DND-41 (cell line): Measurements from ENCODE around the gene DNAH17.

ENCODE experiments used
- ATAC-seq: fragments of 200-7000 bp; cut with Tn5 transposase; 3 replicates; pipeline ENCODE4 v1.9.1; 2021; ENCODE audit warnings: low read depth; ENCODE audit not compliant: insufficient read depth
- DNase-seq: peaks from one replicate; pipeline ENCODE4 v3.0.0-alpha.2; 2020
- H2AFZ ChIP-seq: 2 replicates; pipeline ENCODE4 v1.6.0; 2012; ENCODE audit warnings: low read depth, low read length
- H3K27ac ChIP-seq: 2 replicates; pipeline ENCODE4 v1.5.1; 2012; ENCODE audit warnings: low read length, inconsistent platforms
- H3K27me3 ChIP-seq: fragments of 200-600 bp; sonication (generic); 2 replicates; pipeline ENCODE4 v1.6.0; 2012; ENCODE audit warnings: low read length, mild to moderate bottlenecking, inconsistent platforms; ENCODE audit not compliant: insufficient read depth, poor library complexity
- H3K36me3 ChIP-seq: 2 replicates; pipeline ENCODE4 v1.5.1; 2012; ENCODE audit warnings: low read length, inconsistent platforms; ENCODE audit not compliant: insufficient read depth
- H3K4me1 ChIP-seq: 2 replicates; pipeline ENCODE4 v1.5.1; 2012; ENCODE audit warnings: mild to moderate bottlenecking, low read length; ENCODE audit not compliant: insufficient read depth
- H3K4me2 ChIP-seq: 2 replicates; pipeline ENCODE4 v1.6.0; 2012; ENCODE audit warnings: mild to moderate bottlenecking, moderate library complexity, low read length, inconsistent platforms; ENCODE audit not compliant: insufficient read depth
- H3K4me3 ChIP-seq, 2 experiments: fragments of 200-600 bp in 1 of 2; shearing (Covaris generic) in 1 of 2; 2 replicates each; pipeline ENCODE4 v1.5.1; 2012 to 2016; ENCODE audit warnings: inconsistent platforms in 2 of 2, low read length in 2 of 2, mild to moderate bottlenecking in 2 of 2, low read depth in 1 of 2, moderate library complexity in 1 of 2
- H3K79me2 ChIP-seq: 2 replicates; pipeline ENCODE4 v1.6.0; 2012; ENCODE audit warnings: low read length, inconsistent platforms; ENCODE audit not compliant: insufficient read depth
- H3K9ac ChIP-seq: 2 replicates; pipeline ENCODE4 v1.6.0; 2012; ENCODE audit warnings: low read depth, mild to moderate bottlenecking, inconsistent platforms, low read length, moderate library complexity
- H3K9me3 ChIP-seq: 2 replicates; pipeline ENCODE4 v1.5.1; 2012; ENCODE audit warnings: low read length, moderate library complexity, mild to moderate bottlenecking, inconsistent platforms; ENCODE audit not compliant: insufficient read depth, severe bottlenecking
- H4K20me1 ChIP-seq: 2 replicates; pipeline ENCODE4 v1.6.0; 2012; ENCODE audit warnings: low read length; ENCODE audit not compliant: insufficient read depth
- CTCF ChIP-seq: IDR thresholded peaks from 2 replicates; pipeline ENCODE4 v1.5.1; 2012; ENCODE audit warnings: borderline replicate concordance, low read length, moderate library complexity, mild to moderate bottlenecking; ENCODE audit not compliant: poor library complexity, severe bottlenecking; ENCODE audit errors: extremely low read depth
- EZH2 ChIP-seq: IDR thresholded peaks from 3 replicates; pipeline ENCODE4 v1.6.1; 2012; ENCODE audit warnings: borderline replicate concordance, low read depth, mild to moderate bottlenecking, moderate library complexity, low read length, inconsistent platforms; ENCODE audit not compliant: severe bottlenecking

Gene DNAH17

GRCh38 chr17:78458091-78458490 is 119.1 kb downstream of the DNAH17 start:
- Histone ChIP-seq H3K79me2 (no peaks in the 10 kb centered on the region), H3K4me1 (no peaks in the 10 kb centered on the region), H3K36me3 (no peaks in the 10 kb centered on the region), H3K9me3 (no peaks in the 10 kb centered on the region), H4K20me1 (no peaks in the 10 kb centered on the region; the same call in 1 of the 2 replicates), H3K27ac (no peak overlapping the region), H3K27me3 (no peaks in the 10 kb centered on the region), H3K4me3 (no peak overlapping the region), H3K9ac (no peak overlapping the region), H2AFZ (no peak overlapping the region), H3K4me2 (no peak overlapping the region)
- ATAC-seq (no peak), DNase-seq (no peak)
- no peak for TF ChIP-seq EZH2
- no peak for TF ChIP-seq CTCF

GRCh38 chr17:78454346-78454745 is 122.8 kb downstream of the DNAH17 start:
- no peak overlapping the region for H3K27ac ChIP-seq
- no peaks in the 10 kb centered on the region for H3K27me3 ChIP-seq
- DNase-seq (no peak), ATAC-seq (no peak)
- no peaks in the 10 kb centered on the region for H3K4me1 ChIP-seq
- no peak overlapping the region for H2AFZ ChIP-seq
- no peak overlapping the region for H3K4me2 ChIP-seq
- TF ChIP-seq CTCF (no peak), EZH2 (no peak)
- no peak overlapping the region for H3K9ac ChIP-seq
- H3K79me2 ChIP-seq, result no peaks in the 10 kb centered on the region
- no peaks in the 10 kb centered on the region for H3K9me3 ChIP-seq
- H3K36me3 ChIP-seq, result no peaks in the 10 kb centered on the region
- H3K4me3 ChIP-seq, result no peak overlapping the region
- H4K20me1 ChIP-seq, result no peaks in the 10 kb centered on the region

GRCh38 chr17:78451753-78452152 is 125.4 kb downstream of the DNAH17 start:
- ATAC-seq (no peak), DNase-seq (no peak)
- Histone ChIP-seq H3K9me3 (no peaks in the 10 kb centered on the region), H3K27ac (no peak overlapping the region), H3K4me3 (no peak overlapping the region), H3K36me3 (no peaks in the 10 kb centered on the region), H4K20me1 (no peaks in the 10 kb centered on the region), H3K27me3 (no peaks in the 10 kb centered on the region), H3K79me2 (no peaks in the 10 kb centered on the region), H3K4me1 (no peaks in the 10 kb centered on the region), H3K4me2 (no peak overlapping the region), H3K9ac (no peak overlapping the region), H2AFZ (no peak overlapping the region)
- TF ChIP-seq CTCF (no peak), EZH2 (no peak)
